ENCODE results near the gene NKAIN2.

DNA sequence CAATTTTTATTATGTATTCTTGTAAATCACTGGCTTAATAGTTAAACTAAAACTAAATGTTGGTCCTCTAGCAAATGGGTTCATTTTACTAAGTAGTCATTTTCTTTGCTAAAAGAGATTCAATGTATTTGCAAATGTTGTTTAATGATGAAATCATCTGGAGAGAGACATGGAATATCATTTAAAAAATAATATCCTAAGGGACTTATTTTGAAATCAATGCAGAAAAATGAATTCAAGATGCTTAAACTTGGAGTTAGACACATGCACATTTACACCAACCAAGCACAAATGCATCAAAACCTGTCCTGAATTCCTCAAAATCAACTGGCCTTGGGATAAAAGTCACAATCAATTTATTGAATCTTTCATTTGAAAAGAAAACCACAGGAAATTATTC is 993.6 kb downstream of the NKAIN2 start:
- TF ChIP-seq, protein P1, sequence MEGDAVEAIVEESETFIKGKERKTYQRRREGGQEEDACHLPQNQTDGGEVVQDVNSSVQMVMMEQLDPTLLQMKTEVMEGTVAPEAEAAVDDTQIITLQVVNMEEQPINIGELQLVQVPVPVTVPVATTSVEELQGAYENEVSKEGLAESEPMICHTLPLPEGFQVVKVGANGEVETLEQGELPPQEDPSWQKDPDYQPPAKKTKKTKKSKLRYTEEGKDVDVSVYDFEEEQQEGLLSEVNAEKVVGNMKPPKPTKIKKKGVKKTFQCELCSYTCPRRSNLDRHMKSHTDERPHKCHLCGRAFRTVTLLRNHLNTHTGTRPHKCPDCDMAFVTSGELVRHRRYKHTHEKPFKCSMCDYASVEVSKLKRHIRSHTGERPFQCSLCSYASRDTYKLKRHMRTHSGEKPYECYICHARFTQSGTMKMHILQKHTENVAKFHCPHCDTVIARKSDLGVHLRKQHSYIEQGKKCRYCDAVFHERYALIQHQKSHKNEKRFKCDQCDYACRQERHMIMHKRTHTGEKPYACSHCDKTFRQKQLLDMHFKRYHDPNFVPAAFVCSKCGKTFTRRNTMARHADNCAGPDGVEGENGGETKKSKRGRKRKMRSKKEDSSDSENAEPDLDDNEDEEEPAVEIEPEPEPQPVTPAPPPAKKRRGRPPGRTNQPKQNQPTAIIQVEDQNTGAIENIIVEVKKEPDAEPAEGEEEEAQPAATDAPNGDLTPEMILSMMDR (IDR thresholded peaks at IDR 0.05; ENCODE audit: low read depth, low read length): no peak
- TF ChIP-seq MYC (IDR thresholded peaks at IDR 0.05; ENCODE audit: low read depth, low read length) (no peak), POLR2A (IDR thresholded peaks at IDR 0.05; ENCODE audit: extremely low read depth, insufficient read length) (no peak)
- TF ChIP-seq, protein P2, sequence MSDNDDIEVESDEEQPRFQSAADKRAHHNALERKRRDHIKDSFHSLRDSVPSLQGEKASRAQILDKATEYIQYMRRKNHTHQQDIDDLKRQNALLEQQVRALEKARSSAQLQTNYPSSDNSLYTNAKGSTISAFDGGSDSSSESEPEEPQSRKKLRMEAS (IDR thresholded peaks at IDR 0.05; ENCODE audit: low read depth, low read length): no peak
